ENCODE data around the gene BCAS1. TPM values are rescaled to one million over a fixed set of nuclear protein-coding genes. Genes with fewer than 3 reads are reported as not detected.

BCAS1 gene
- total and polyA plus RNA-seq, 12 donors: 0.07 to 2.3 (median 0.13) TPM; not detected in 7

- no peak overlapping the region for H3K4me3 ChIP-seq
- 79 to 87% (median 84%) methylated on average over 5 to 7 of the region's 7 CpGs for WGBS, 4 donors
- no peaks in the 10 kb centered on the region for H3K9me3 ChIP-seq (replicated peaks in 1 of 3)
- H3K4me1 ChIP-seq (replicated peaks in 1 of 2): peaks cover 0 to 23% of the 10 kb centered on the region in 2 donors
- DNase-seq: no peak
- H3K27me3 ChIP-seq: no peaks in the 10 kb centered on the region
- intact Hi-C loops (cut with DNase I): loop anchor here in 1 of 2 donors (10.0 kb wide), 1 partner anchor 367 kb away; no protein-coding TSS in a partner anchor
- H3K36me3 ChIP-seq (replicated peaks in 1 of 2): no peaks in the 10 kb centered on the region
- H3K27ac ChIP-seq: no peak overlapping the region
- TF ChIP-seq, protein P1, sequence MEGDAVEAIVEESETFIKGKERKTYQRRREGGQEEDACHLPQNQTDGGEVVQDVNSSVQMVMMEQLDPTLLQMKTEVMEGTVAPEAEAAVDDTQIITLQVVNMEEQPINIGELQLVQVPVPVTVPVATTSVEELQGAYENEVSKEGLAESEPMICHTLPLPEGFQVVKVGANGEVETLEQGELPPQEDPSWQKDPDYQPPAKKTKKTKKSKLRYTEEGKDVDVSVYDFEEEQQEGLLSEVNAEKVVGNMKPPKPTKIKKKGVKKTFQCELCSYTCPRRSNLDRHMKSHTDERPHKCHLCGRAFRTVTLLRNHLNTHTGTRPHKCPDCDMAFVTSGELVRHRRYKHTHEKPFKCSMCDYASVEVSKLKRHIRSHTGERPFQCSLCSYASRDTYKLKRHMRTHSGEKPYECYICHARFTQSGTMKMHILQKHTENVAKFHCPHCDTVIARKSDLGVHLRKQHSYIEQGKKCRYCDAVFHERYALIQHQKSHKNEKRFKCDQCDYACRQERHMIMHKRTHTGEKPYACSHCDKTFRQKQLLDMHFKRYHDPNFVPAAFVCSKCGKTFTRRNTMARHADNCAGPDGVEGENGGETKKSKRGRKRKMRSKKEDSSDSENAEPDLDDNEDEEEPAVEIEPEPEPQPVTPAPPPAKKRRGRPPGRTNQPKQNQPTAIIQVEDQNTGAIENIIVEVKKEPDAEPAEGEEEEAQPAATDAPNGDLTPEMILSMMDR (IDR thresholded peaks at IDR 0.05): no peak
- TF ChIP-seq POLR2A (IDR thresholded peaks at IDR 0.05): no peak
These were observed 128.5 kb downstream of the BCAS1 start for GRCh38 chr20:53941680-53942471.

DNA sequence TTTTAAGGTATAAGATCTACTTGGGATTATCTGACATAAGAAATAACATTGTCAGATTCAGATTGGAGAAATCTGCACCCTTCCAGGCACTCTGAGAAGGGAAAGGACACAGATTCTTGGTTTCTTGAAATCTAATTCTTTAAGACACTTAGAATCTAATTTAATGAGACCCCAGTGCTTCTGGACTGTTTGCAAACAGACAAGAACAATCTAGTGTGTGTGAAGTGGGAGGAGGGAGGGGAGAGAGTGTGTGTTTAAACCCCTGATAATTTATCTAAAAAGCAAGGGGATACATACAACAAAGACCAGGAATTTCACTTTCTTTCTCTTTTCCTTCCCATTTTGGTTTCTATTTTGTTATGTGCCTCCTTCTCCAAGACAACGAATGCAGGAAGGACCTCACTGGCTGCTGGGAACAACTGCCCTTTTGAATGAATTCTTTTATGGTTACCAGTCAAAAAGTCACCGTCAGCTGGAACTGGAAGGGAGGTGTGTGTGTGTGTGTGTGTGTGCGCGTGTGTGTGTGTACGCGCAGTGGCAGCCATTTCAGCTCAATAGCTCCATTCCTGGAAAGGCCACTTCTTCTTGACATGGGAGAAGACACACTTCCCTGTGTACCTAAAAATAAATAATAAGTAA is 129.4 kb downstream of the BCAS1 start:
- Histone ChIP-seq H3K4me1 (replicated peaks in 1 of 2) (peaks cover 0 to 25% of the 10 kb centered on the region in 2 donors), H3K27ac (peak overlapping the region in 3 of 5 donors; percentile 25 to 47 (median 27)), H3K36me3 (replicated peaks in 1 of 2) (no peaks in the 10 kb centered on the region), H3K9me3 (replicated peaks in 1 of 3) (no peaks in the 10 kb centered on the region), H3K27me3 (no peaks in the 10 kb centered on the region), H3K4me3 (no peak overlapping the region)
- WGBS, 4 donors: 47 to 57% (median 51%) methylated on average over 6 of the region's 6 CpGs
- TF ChIP-seq, protein P1 (IDR thresholded peaks at IDR 0.05): no peak
- TF ChIP-seq POLR2A (IDR thresholded peaks at IDR 0.05): no peak
- peak in 3 of 7 donors; percentile 25 to 60 (median 37) for DNase-seq
- intact Hi-C loops (cut with DNase I): loop anchor here in 1 of 2 donors (10.0 kb wide), 1 partner anchor 366 kb away; no protein-coding TSS in a partner anchor

DNA sequence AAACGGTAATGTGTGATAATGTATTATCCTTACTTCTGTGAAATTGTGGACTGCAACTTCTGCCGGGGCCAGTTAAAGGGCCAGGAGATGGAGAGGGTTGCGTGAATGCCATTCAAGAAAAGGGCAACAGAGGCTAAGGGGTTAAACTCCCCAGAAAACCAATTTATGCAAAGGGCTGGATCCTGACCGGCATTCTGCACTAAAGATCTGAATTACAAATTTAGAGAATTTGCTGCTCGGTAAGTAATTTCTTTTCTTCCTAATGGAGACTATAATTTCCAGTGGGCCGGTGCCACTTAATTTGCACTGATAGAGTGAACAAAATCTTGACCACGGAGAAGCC is 130.1 kb downstream of the BCAS1 start:
- no peak for TF ChIP-seq POLR2A (IDR thresholded peaks at IDR 0.05)
- TF ChIP-seq, protein P1 (IDR thresholded peaks at IDR 0.05): no peak
- Histone ChIP-seq H3K9me3 (replicated peaks in 1 of 3) (no peaks in the 10 kb centered on the region), H3K27ac (peak overlapping the region in 2 of 5 donors; percentile 25 to 47), H3K27me3 (no peaks in the 10 kb centered on the region), H3K36me3 (replicated peaks in 1 of 2) (no peaks in the 10 kb centered on the region), H3K4me1 (replicated peaks in 1 of 2) (peaks cover 0 to 28% of the 10 kb centered on the region in 2 donors), H3K4me3 (no peak overlapping the region)
- 43 to 58% (median 50%) methylated on average over 7 of the region's 7 CpGs for WGBS, 4 donors
- no peak for DNase-seq
- intact Hi-C loops (cut with DNase I): loop anchor here in 1 of 2 donors (10.0 kb wide), 1 partner anchor 366 kb away; no protein-coding TSS in a partner anchor

Data from adrenal gland (tissue), 12 donors.